Suprapubic skin (tissue), 4 donors: ENCODE data around the gene MYO10.

Experiments used
- POLR2A ChIP-seq, 2 donors: fragments of 450-650 bp; IDR thresholded peaks; one replicate each; pipeline ENCODE4 v1.6.1; 2017; ENCODE audit warnings: antibody characterized with exemption in 2 of 2, mild to moderate bottlenecking in 2 of 2, moderate library complexity in 2 of 2
- POLR2AphosphoS5 ChIP-seq, 3 donors: sonication (generic); formaldehyde crosslinking; IDR thresholded peaks; one replicate each; pipeline ENCODE4 v1.6.1; 2017; ENCODE audit warnings: antibody characterized with exemption in 3 of 3
- TF ChIP-seq, protein P1 (sequence below), 2 donors: fragments of 200-600 bp in 1 of 2; fragments of 450-650 bp in 1 of 2; sonication (generic) in 1 of 2; IDR thresholded peaks; one replicate each; pipeline ENCODE4 v1.5.1; 2016 to 2019; ENCODE audit warnings: antibody characterized with exemption in 2 of 2, mild to moderate bottlenecking in 1 of 2, moderate library complexity in 1 of 2

DNA sequence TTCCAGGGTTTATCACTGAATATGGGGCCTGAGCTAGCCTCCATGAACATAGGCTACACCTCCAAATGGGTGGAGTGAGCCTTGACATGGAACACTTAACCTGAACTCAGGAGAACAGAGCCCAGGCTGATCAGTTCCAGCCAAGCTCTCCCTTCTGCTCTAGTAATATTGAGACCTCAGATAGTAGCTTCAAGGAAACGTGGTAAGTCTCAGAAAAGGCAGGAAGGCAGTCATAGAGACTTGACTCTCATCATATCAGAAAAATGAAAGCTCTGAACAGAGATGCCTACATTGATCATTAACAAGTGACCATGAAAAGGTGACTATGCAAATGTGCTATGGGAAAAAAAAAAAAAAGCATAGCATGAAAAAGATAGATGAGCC, 40.5 kb upstream of the MYO10 start:
- TF ChIP-seq POLR2AphosphoS5 (IDR thresholded peaks at IDR 0.05) (no peak), POLR2A (IDR thresholded peaks at IDR 0.05) (no peak)
- TF ChIP-seq, protein P1, sequence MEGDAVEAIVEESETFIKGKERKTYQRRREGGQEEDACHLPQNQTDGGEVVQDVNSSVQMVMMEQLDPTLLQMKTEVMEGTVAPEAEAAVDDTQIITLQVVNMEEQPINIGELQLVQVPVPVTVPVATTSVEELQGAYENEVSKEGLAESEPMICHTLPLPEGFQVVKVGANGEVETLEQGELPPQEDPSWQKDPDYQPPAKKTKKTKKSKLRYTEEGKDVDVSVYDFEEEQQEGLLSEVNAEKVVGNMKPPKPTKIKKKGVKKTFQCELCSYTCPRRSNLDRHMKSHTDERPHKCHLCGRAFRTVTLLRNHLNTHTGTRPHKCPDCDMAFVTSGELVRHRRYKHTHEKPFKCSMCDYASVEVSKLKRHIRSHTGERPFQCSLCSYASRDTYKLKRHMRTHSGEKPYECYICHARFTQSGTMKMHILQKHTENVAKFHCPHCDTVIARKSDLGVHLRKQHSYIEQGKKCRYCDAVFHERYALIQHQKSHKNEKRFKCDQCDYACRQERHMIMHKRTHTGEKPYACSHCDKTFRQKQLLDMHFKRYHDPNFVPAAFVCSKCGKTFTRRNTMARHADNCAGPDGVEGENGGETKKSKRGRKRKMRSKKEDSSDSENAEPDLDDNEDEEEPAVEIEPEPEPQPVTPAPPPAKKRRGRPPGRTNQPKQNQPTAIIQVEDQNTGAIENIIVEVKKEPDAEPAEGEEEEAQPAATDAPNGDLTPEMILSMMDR (IDR thresholded peaks at IDR 0.05), result no peak
